ENCODE results near the gene SHOC2.

SHOC2 gene

DNA sequence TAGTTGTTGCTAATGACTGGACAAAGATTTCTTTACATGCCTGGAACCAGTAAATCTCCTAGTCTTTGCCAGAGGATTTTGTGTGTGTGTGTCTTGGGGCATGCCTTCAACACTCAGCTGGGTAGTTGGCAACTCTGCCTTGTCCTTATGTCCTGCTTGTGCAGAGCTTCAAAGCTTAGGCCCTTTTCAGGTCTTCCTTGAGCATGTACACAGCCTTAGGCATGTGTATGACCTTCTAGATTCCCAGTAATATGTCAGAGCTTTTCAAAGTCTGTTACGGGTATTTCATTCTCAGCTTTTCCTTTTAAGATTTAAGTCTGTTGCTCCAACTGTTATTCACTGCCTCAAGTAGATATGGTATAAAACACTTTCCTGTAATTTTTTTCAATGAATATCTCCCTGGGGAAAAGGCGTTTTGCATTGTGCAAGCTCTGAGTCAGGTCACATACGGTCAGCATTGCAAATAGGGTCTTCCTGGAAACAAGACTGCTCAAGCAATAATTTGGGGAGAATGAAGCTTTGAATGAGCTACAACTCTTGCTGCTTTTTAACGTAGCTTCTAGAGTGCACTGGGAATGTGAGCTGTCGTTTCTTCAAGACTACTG is 25.5 kb downstream of the SHOC2 start:
- Histone ChIP-seq H3K9me3 (0 out of 2 replicates have a peak, but pooled peaks cover 5% of the 10 kb centered on the region), H3K4me3 (no peak overlapping the region), H3K27me3 (ENCODE audit: low read depth) (no peaks in the 10 kb centered on the region), H3K4me1 (no peaks in the 10 kb centered on the region; the same call in 1 of the 2 replicates), H3K36me3 (replicated peaks) (0 out of 2 replicates have a peak, but pooled peaks cover 3% of the 10 kb centered on the region)
- in situ Hi-C loops (cut with MboI; ENCODE audit: low sequenced_read_pairs): no loop called here
- no peak for DNase-seq (ENCODE audit: low spot score in 2 of 2)

DNA sequence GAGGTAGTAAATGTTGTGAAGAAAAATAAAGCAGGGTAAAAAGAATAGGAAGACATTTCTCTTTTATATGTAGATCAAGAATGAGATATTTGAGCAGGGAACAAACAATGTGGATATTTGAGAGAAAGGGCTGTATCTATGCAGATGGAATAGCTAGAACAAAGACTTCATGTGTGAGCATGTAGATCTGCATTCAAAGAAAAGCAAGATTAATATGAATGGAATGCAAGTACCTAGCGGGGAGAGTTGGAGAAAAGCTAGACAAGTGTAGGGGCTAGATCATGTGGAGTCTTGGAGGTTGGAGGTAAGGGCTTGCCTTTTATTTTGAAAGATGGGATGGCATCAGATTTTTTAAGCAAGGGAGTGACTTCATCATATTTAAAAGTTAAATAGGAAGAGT is 27.1 kb downstream of the SHOC2 start:
- H3K4me3 ChIP-seq: no peak overlapping the region

DNA sequence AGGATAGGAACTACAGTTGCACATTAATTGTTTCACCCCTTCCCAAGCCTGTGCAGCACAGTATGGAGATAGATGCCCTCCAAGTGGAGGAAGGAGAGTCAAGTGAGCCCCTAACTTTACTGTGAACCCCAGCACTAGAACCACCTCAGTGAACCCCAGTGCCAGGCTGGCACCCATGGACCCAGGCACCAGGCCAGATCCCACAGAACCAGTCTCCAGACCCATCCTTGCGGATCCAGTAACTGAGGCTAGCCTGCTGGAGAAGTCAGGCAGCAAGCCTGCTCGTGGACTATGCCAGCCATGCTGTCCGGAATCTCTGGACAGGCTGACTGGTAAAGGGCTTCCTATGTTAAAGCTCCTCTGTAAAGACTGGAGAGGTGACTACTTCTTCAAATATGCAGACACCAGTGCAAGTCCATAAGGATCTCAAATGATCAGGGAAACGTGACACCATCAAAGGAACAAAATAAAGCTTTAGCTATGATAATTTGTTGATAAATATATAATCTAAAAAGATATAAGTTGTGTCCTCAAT is 27.7 kb downstream of the SHOC2 start:
- in situ Hi-C loops (cut with MboI; ENCODE audit: low sequenced_read_pairs): no loop called here
- Histone ChIP-seq H3K4me3 (no peak overlapping the region), H3K4me1 (no peaks in the 10 kb centered on the region; the same call in 1 of the 2 replicates), H3K27me3 (ENCODE audit: low read depth) (no peaks in the 10 kb centered on the region), H3K36me3 (replicated peaks) (no peaks in the 10 kb centered on the region), H3K9me3 (0 out of 2 replicates have a peak, but pooled peaks cover 5% of the 10 kb centered on the region)
- no peak for DNase-seq (ENCODE audit: low spot score in 2 of 2)

More for the DNA sequence above, 27.1 kb downstream of the SHOC2 start:
- 0 out of 2 replicates have a peak, but pooled peaks cover 3% of the 10 kb centered on the region for H3K36me3 ChIP-seq (replicated peaks)
- in situ Hi-C loops (cut with MboI; ENCODE audit: low sequenced_read_pairs): no loop called here
- H3K27me3 ChIP-seq (ENCODE audit: low read depth): no peaks in the 10 kb centered on the region
- peak in 1 of 2 experiments; percentile 31 for DNase-seq (ENCODE audit: low spot score in 2 of 2)
- no peaks in the 10 kb centered on the region; the same call in 1 of the 2 replicates for H3K4me1 ChIP-seq
- 0 out of 2 replicates have a peak, but pooled peaks cover 5% of the 10 kb centered on the region for H3K9me3 ChIP-seq

DNA sequence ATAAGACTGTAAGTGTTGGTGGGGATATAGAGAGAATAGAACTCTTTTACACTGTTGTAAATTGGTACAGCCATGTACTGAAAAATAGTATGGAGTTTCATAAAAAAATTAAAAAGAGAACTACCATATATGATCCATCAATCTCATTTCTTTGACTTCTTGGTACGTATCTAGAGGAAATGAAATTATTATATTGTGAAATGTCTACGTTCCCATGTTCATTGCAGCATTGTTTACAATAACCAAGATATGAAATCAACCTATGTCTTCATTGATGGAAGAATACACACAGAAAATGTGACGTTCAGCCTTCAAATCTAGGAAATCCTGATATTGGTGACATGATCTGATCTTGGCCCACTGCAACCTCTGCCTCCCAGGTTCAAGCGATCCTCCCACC is 32.0 kb downstream of the SHOC2 start:
- in situ Hi-C loops (cut with MboI; ENCODE audit: low sequenced_read_pairs): no loop called here
- Histone ChIP-seq H3K36me3 (replicated peaks) (no peaks in the 10 kb centered on the region), H3K9me3 (0 out of 2 replicates have a peak, but pooled peaks cover 3% of the 10 kb centered on the region), H3K4me1 (no peaks in the 10 kb centered on the region; the same call in 1 of the 2 replicates), H3K27me3 (ENCODE audit: low read depth) (no peaks in the 10 kb centered on the region), H3K4me3 (no peak overlapping the region)
- DNase-seq (ENCODE audit: low spot score in 2 of 2): no peak

DNA sequence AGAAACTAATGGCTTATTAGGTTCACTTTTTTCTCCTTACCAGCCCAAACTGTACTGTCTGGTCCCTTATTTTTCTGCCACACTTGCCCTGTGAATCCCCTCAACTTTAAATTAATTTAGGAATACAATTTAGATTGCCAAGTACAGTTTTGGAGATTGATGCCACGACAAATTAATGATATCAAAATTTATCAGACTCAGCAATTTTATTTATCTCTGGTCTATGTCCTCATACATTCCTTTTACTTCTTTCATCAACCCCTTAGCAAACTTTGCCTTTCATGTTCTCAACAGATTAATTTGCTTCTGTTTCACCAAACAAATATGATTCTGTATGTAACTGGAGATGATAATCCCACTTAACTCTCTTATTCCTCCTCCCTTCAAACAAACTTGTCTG is 38.2 kb downstream of the SHOC2 start:
- H3K4me3 ChIP-seq: no peak overlapping the region
- H3K36me3 ChIP-seq (replicated peaks): no peaks in the 10 kb centered on the region
- in situ Hi-C loops (cut with MboI; ENCODE audit: low sequenced_read_pairs): no loop called here
- H3K4me1 ChIP-seq: peaks cover 17% of the 10 kb centered on the region
- DNase-seq (ENCODE audit: low spot score in 2 of 2): no peak
- no peaks in the 10 kb centered on the region for H3K9me3 ChIP-seq
- no peaks in the 10 kb centered on the region for H3K27me3 ChIP-seq (ENCODE audit: low read depth)

DNA sequence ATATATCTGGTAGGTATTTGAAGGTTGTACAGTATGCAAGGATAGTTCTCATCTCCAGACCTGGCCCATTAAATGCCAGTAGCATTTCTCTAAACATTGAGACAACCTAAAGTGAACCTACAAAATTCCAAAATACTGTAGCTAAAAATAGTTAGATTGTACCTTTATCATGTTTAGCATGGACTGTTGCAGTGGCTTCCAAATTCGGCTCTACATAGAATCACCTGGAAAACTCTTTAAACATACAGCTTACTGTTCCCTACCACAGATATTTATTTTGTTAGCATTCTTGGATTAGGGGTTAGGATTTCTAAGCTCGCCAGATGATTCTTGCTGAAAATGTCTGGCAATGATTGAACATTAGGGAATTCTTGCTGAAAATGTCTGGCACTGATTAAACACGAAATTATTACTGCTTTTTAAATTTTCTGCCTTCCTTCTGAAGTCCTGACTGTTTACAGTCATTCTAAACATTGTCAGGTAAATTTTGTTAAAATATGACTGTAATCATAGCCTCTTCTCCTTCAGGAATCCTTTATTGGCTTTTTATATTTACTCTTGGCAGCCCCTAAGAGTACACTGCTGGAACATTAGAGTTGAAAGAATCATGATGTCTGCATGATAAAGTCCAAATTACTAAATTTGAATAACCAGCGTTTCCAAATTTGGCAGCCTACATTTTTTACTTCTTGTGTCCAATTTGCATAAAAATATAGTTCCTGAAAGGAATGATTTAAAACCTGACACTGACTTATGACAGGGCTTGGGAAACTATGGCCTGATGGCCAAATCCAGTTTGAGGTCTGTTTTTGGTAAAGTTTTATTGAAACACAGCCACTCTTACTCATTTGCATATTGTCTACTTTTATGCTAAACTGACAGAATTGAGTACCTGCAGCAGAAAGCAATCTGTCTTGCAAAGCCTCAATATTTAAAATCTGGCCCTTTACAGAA is 40.3 kb downstream of the SHOC2 start:
- Histone ChIP-seq H3K4me1 (peaks cover 17% of the 10 kb centered on the region), H3K4me3 (no peak overlapping the region), H3K9me3 (no peaks in the 10 kb centered on the region), H3K27me3 (ENCODE audit: low read depth) (no peaks in the 10 kb centered on the region), H3K36me3 (replicated peaks) (no peaks in the 10 kb centered on the region)
- peak in 1 of 2 experiments; percentile 57 for DNase-seq (ENCODE audit: low spot score in 2 of 2)
- in situ Hi-C loops (cut with MboI; ENCODE audit: low sequenced_read_pairs): no loop called here

DNA sequence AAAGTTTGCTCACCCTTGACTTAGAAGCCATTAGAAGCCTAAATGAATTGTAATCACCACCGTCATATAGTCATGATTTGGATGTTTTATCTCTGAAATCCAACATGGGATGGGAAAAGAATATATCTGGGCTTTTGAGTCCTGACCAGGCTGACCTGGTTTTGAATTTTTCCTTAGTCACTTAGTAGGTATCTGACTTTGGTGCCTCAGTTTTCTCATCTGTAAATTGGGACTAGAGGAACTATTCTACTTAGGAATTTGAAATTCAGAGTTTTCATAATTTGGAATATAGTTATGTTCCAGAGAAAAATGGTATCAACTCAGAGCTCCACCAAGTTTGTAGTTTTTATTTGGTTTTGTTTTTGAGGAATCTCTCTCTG is 40.9 kb downstream of the SHOC2 start:
- H3K9me3 ChIP-seq: no peaks in the 10 kb centered on the region
- peaks cover 17% of the 10 kb centered on the region for H3K4me1 ChIP-seq
- in situ Hi-C loops (cut with MboI; ENCODE audit: low sequenced_read_pairs): no loop called here
- no peak for DNase-seq (ENCODE audit: low spot score in 2 of 2)
- no peaks in the 10 kb centered on the region for H3K27me3 ChIP-seq (ENCODE audit: low read depth)
- H3K4me3 ChIP-seq: no peak overlapping the region
- no peaks in the 10 kb centered on the region for H3K36me3 ChIP-seq (replicated peaks)

DNA sequence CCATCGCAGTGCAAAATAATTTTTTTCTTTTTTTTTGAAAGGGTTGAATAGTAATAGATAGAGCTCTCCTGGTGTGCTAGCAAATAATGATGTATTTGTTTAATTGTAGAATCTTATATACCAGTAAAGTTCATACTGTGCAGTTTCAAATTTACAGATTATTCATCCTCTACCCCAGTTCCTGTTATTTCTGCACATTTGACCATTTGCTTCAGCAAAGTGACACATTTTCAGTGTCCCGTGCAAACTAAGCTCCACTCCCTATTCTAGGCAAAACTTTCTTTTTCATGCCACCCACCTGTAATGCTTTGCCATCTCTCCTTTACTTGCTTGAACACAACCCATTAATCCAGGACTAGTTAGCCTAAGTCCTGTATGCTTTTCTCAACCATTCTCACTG is 43.0 kb downstream of the SHOC2 start:
- no peaks in the 10 kb centered on the region for H3K36me3 ChIP-seq (replicated peaks)
- H3K27me3 ChIP-seq (ENCODE audit: low read depth): no peaks in the 10 kb centered on the region
- H3K4me3 ChIP-seq: no peak overlapping the region
- DNase-seq (ENCODE audit: low spot score in 2 of 2): no peak
- in situ Hi-C loops (cut with MboI; ENCODE audit: low sequenced_read_pairs): no loop called here
- H3K9me3 ChIP-seq: no peaks in the 10 kb centered on the region
- H3K4me1 ChIP-seq: peaks cover 17% of the 10 kb centered on the region

DNA sequence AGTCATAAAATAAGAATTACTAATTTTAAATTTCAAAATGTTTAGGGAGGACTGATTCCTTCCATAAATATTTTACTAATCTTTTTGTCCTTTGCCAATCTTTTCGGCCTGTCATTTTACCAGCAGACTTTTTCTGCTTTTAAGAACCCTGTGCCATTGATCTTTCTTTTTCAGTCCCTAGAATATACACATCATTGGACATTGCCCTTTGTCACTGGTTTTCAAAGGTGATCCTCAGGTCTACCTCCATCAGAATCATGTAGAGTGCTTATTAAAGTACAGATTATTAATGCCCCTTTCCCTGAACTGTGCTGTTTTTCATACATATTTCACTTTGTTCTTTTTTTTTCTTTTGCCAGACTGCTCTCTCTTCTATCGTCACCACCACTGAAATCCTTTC is 43.8 kb downstream of the SHOC2 start:
- no peaks in the 10 kb centered on the region for H3K36me3 ChIP-seq (replicated peaks)
- H3K9me3 ChIP-seq: no peaks in the 10 kb centered on the region
- H3K4me1 ChIP-seq: peaks cover 17% of the 10 kb centered on the region
- H3K4me3 ChIP-seq: no peak overlapping the region
- DNase-seq (ENCODE audit: low spot score in 2 of 2): no peak
- in situ Hi-C loops (cut with MboI; ENCODE audit: low sequenced_read_pairs): no loop called here
- H3K27me3 ChIP-seq (ENCODE audit: low read depth): no peaks in the 10 kb centered on the region

DNA sequence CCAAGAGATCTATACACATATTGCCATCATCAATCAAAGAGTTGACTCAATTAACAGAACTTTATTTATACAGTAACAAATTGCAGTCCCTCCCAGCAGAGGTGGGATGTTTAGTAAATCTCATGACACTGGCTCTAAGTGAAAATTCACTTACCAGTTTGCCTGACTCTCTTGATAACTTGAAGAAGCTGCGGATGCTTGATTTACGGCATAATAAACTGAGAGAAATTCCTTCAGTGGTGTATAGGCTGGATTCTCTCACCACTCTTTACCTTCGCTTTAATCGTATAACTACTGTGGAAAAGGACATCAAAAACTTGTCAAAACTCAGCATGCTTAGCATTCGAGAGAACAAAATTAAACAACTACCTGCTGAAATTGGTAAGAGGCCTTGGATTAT is 45.3 kb downstream of the SHOC2 start:
- no peaks in the 10 kb centered on the region for H3K36me3 ChIP-seq (replicated peaks)
- no peak overlapping the region for H3K4me3 ChIP-seq
- no peaks in the 10 kb centered on the region for H3K9me3 ChIP-seq
- in situ Hi-C loops (cut with MboI; ENCODE audit: low sequenced_read_pairs): no loop called here
- H3K4me1 ChIP-seq: peaks cover 21% of the 10 kb centered on the region
- no peak for DNase-seq (ENCODE audit: low spot score in 2 of 2)
- no peaks in the 10 kb centered on the region for H3K27me3 ChIP-seq (ENCODE audit: low read depth)

DNA sequence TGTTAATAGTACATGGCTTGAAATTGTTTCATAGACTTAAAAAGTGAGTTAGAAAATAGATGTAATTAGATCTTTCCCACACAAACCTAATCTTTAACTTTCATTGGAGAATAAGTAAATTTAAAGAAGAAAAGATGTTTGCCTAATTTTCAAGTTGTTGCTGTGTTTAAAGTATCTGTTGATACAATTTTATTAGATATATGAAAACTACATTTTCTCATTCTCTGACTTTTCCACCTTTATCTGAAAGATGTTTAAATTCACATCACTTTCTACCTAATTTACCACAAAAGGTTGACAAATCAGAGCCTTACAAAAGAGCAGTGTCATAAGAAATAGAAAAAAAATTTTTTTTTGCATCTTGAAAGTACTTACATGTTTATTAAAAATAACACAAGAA is 45.8 kb downstream of the SHOC2 start:
- no peaks in the 10 kb centered on the region for H3K9me3 ChIP-seq
- DNase-seq (ENCODE audit: low spot score in 2 of 2): no peak
- H3K36me3 ChIP-seq (replicated peaks): no peaks in the 10 kb centered on the region
- in situ Hi-C loops (cut with MboI; ENCODE audit: low sequenced_read_pairs): no loop called here
- H3K27me3 ChIP-seq (ENCODE audit: low read depth): no peaks in the 10 kb centered on the region
- peaks cover 21% of the 10 kb centered on the region for H3K4me1 ChIP-seq
- H3K4me3 ChIP-seq: no peak overlapping the region

DNA sequence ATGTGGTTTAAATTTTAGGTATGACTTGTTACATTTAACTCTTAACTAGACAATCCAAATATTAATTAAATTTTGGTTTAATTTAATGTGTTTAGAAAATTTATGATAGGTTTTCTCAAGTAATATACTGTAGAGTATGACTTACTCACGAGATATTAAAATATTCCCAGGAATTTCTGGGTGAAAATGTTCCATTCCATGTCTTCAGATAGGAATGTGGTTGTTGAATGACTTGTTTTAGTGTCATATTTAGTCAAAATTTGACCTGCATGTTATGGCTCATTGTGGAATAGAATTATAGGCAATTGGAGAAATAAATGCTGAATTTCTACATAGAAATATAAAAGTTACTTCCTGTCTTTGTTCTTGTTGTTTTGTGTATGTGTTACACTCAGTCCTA is 46.7 kb downstream of the SHOC2 start:
- no peak for DNase-seq (ENCODE audit: low spot score in 2 of 2)
- Histone ChIP-seq H3K9me3 (no peaks in the 10 kb centered on the region), H3K27me3 (ENCODE audit: low read depth) (no peaks in the 10 kb centered on the region), H3K4me1 (peaks cover 25% of the 10 kb centered on the region), H3K4me3 (no peak overlapping the region), H3K36me3 (replicated peaks) (no peaks in the 10 kb centered on the region)
- in situ Hi-C loops (cut with MboI; ENCODE audit: low sequenced_read_pairs): no loop called here

DNA sequence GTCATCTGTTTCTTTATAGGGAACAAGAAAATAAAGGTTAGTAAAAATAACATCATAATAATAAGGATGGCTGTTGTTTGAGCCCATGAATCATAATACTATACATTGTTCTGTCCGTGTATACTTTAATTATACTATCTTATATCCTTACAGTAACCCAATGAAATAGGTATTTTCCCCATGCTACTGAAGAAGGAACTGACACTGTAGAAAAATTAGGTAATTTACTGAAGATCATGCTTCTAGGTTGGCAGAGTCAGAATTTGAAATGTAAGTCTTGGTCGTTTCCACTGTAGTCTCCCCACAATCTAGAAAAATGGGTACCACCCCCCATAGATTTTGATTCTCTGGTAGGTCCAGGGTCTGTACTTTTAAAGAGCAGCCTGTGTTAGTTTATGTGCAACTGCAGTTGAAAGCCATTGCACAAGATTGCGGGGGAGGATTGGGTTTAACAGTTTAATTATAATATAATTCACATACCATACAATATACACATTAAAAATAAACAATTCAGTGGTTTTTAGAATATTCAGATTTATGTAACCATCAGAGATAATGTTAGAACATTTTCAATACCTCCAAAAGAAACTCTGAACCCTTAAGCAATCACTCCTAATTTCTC is 47.7 kb downstream of the SHOC2 start:
- in situ Hi-C loops (cut with MboI; ENCODE audit: low sequenced_read_pairs): no loop called here
- Histone ChIP-seq H3K27me3 (ENCODE audit: low read depth) (no peaks in the 10 kb centered on the region), H3K4me1 (peaks cover 25% of the 10 kb centered on the region), H3K4me3 (no peak overlapping the region), H3K36me3 (replicated peaks) (no peaks in the 10 kb centered on the region), H3K9me3 (no peaks in the 10 kb centered on the region)
- DNase-seq (ENCODE audit: low spot score in 2 of 2): no peak
